Activated CD4-positive, alpha-beta T cell treated with anti-CD3 and anti-CD28 coated beads for 24 hours (primary cell): ENCODE results near the gene FDXACB1.

Experiments used
- DNase-seq, 2 donors: peaks; one replicate each; pipeline ENCODE4 v3.0.0-alpha.2; 2020; ENCODE audit warnings: low read depth in 2 of 2

The FDXACB1 gene, protein sequence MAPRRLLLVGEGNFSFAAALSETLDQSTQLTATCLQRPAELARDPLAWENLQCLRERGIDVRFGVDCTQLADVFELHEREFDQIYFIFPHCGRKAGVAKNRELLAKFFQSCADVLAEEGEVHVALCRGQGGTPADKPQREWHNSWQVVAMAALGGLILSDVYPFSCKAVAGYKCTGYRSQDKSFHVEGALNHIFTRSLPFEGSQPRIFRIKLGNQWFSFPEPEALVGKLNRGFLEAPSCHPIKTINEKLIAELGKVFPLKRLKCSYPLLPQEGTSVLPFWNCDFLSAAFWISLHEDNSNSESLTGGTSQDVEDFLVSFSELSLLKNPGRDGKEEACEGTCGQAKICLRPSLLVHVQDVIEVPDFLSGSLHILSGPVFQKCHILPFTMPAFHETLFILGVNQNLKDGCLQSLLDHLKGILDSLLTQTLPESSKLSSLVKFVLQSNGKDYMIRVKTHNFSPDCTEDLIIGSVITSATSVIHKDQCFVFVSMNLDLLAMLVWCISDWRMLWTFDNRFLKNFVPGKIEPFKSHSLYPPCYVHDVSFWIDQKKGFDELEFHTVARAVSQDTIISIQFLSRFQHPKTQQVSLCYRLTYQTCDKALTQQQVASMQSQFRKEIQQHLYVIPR

DNA sequence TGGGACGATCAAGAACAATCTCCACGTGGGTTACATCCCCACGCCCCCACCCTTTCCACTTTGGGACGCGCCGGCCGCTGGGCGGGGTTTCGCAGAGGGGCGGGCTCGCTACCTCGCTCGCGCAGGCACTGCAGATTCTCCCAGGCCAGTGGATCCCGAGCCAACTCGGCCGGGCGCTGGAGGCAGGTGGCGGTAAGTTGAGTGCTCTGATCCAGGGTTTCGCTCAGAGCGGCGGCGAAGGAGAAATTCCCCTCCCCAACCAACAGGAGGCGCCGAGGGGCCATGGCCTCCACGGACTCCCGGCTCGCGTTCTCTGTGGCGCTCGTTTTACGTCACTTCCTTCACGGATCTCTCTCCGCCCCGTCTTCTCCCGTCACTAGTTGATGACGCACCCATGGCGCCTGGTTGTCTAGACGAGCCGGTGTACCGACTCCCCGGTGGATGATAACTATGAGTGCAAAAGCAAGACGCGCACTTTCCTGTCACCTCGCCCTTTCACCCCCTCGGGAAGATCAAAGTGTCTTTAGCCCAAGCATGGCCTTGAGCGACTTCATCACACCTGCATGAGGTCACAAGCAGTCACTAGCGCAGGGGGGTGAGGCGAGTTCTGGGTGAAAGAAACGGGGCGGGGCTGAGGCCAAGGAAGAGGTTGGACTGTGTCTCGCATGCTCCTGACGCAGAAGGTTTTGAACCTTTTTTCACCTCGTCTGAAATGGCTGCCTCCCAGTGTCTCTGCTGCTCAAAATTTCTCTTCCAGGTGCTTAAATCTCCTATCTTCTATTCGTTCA is at the start of gene FDXACB1, which contains the start of gene CFAP68:
Gene FDXACB1 (minus strand): TSS at position 317 of the 788 bp plus-strand sequence. CDS start 33 bp downstream, at position 284.
Gene CFAP68 (plus strand): TSS at position 693 of the 788 bp plus-strand sequence. CDS start 20 bp downstream, at position 713.
- peak; percentile 86 to 88 for DNase-seq

DNA sequence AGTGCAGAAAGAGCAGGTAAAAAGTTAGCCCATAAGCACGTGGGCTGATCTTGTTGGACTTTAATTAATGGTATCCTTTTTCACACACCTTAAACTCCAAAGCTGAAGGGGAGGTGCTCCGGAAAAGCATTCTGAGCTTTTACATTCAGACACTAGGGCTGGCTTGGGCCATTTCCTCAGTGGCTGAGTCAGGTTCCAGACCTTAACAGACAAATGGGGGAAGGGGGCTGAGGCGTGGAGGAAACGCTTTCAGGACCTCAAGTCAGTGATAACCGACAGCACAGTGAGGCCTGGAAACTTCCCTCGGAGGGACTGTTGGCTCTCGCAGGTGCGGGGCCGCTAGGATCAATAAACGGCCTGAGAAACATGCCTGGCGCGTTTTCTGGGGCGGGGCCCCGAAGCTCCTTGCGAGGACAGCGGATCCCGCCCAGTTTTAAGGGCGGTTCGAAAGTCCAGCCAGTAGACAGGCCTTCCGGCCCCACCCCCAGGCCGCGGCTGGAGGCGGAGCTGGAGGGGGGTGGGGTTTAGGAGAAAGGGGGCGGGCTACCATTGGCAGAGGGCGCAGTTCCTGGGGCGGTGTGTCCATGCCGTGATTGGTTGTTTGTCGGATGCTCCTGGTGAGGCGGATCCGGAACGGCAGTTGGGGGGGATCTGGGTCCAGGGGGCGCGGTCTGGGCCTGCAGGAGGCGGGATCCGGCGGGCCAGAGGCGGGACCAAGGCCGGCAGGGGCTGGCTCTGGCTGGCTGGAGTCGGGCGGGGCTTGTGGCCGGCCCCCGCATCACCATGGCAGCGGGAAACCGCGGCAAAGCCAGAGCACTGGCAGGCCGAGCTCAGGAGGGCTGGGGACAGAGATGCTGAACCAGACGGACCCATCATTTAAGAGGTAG is 47.8 kb upstream of the FDXACB1 start:
- peak; percentile 90 for DNase-seq

GRCh38 chr11:111925953-111926352 is 47.0 kb upstream of the FDXACB1 start:
- no peak for DNase-seq

DNA sequence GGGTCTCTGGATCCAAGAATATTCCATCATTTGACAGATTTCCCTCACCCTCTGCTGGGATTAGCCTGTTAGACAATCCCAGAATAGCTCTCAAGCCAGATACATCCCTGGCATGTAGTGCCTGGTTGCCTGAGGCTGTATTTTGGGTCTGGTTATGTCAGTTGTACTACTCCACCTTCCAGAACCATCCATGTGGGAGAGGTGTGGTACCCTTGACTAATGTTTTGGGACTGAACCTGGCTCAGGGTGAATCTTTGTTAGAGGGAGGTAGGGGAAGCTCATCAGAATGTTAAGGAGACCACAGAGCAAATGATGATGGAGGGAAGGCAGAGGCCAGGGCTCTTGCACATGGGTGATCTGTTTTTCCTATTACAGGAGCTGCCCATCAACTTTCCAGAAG is 45.0 kb upstream of the FDXACB1 start:
- DNase-seq, result no peak

- no peak for DNase-seq
These were observed 44.4 kb upstream of the FDXACB1 start for GRCh38 chr11:111923351-111923788.

GRCh38 chr11:111922803-111923202 is 43.8 kb upstream of the FDXACB1 start:
- DNase-seq, result no peak

DNA sequence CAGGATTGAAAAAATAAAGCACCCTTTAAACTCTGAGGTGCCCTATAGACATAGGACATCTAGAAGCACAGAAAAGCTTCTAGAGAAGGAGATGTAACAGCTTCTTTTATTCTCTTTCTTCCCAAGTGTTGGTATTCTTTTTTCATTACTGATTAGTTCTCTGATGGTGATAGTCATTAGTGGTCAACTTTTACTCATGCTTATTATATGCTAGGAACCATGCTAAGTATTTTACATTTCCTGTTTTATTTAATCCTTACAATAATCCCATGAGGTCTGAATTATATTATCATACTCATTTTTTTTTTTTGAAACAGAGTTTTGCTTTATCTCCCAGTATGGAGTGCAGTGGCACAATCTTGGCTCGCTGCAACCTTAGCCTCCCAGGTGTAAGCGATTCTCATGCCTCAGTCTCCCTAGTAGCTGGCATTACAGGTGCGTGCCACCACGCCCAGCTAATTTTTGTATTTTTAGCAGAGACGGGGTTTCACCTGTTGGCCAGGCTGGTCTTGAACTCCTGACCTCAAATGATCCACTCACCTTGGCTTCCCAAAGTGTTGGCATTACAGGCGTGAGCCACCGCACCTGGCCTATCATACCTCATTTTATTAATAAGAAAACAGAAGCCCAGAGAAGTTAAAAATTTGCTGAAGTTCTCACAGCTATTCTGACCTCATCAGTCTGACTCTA is 42.7 kb upstream of the FDXACB1 start:
- DNase-seq, result no peak

- no peak for DNase-seq
These were observed 41.9 kb upstream of the FDXACB1 start for GRCh38 chr11:111920908-111921307.

DNA sequence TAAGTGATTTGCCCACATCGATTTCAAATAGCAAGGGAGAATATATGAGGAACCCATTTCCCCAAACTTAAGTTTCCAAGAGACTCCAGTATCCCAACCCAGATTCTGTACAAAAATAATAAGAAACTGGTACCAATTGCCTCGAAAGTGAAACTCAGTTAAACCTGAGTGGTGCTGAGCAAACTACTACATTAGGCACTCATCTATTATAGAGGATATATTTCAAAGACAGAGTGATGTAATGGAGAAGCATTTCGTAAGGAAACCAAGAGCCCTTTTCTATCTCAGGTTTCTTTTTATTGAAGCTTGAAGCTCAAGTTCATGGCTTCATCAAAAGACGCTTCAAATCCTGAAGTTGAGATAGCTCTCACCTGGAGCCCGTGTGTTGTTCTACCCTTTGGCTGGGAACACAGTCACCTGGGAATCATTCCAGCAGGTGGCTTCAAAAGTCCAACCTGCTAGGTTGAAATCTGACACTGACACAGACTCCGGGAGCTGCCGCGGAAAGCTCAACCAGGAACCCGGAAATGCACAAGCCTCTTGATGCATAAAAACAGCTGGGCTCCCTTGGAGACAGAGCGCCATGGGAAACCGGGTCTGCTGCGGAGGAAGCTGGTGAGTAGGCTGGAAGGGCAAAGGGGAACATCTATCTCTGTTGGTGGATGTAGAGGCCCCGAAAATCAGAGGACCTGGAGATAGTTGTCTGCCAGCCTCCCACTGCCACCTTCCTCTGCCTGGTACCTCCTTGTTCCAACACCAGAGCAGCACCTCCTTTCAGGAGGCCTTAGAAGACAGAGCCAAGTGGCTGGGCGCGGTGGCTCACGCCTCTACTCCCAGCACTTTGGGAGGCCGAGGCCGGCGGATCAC is 39.7 kb upstream of the FDXACB1 start, which contains the start of gene C11orf52:
Gene C11orf52 (plus strand): TSS at position 524 of the 867 bp plus-strand sequence. CDS start 60 bp downstream, at position 584.
- DNase-seq, result no peak

DNA sequence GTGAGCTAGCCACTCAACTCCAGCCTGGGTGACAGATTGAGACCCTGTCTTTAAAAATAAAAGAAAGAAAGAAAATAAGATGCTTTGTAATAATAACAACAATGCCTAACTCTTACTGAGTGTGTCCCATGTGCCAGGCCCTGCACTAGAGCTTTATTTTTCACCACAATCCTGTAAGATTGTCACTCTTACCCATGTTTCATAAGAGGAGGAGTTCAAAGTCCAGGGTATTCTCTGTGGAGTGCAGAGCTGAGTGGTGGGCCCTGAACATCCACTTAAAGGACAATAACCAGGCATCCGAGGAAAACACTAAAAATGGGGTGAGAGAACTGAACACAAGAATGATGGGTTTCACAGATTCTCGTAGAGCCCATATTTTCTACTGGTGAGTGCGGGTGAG is 38.8 kb upstream of the FDXACB1 start:
- no peak for DNase-seq

- no peak for DNase-seq
These were observed 38.3 kb upstream of the FDXACB1 start for GRCh38 chr11:111917312-111917711.

DNA sequence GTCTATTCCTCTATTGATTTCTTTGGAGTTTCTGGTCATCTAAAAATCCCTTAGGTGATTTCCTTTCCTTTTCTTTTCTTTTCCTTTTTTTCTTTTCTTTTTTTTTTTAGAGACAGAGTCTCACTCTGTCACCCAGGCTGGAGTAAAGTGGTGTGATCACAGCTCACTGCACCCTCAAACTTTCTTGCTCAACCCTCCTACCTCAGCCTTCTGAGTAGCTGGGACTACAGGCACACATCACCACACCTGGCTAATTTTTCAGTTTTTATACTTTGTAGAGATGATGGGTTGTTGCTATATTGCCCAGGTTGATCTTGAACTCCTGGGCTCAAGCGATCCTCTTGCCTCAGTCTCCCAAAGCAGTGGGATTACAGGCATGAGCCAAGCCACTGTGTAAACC is 37.8 kb upstream of the FDXACB1 start:
- DNase-seq, result no peak

DNA sequence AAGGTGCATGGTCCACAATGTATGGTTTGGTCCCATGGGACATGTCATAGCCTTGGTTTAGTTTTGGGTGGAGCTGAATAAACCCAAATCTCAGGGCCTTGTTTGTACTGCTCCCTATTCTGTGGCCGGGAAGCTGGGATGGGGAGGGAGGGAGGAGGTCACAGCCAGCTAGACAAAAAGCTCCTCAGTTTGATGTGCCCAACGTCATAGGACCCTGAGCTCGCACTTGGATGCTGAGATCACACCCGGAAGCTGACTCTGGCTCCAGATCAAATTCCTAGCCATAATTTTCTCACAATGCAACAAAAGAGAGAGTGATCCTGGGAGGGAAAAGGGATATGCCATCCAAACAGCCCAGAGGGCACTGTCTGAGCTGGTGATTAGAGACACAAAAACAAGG is 35.0 kb upstream of the FDXACB1 start:
- DNase-seq, result no peak

- DNase-seq, result no peak
These were observed 34.3 kb upstream of the FDXACB1 start for GRCh38 chr11:111913031-111913861.

GRCh38 chr11:111912535-111912934 is 33.6 kb upstream of the FDXACB1 start, which contains the start of gene HSPB2:
HSPB2 (plus strand) TSS chr11:111912734; CDS start chr11:111912830, 96 bp downstream.
- no peak for DNase-seq

- no peak for DNase-seq
These were observed 32.8 kb upstream of the FDXACB1 start, which contains the start of gene CRYAB for GRCh38 chr11:111911563-111912401. CRYAB (minus strand) TSS chr11:111911770; CDS start chr11:111911724, 46 bp downstream.
